OCI-M1 (cell line): ENCODE results near the gene PET117.
A peak's percentile ranks its signal among the peaks of the same experiment; 100 is the strongest.
"Not testable (repeated sequence)": the region's sequence is repeated elsewhere in the genome, so short reads cannot be mapped to it uniquely, and the experiment has no call there.

ENCODE experiments used
- DNase-seq: peaks from one replicate; lab custom pipeline; 2025; lab: John Stamatoyannopoulos, UW

Gene PET117

GRCh38 chr20:18137412-18138265 is at the start of gene PET117, which contains the start of gene KAT14:
PET117 (plus strand) TSS chr20:18137863; CDS start chr20:18137956, 93 bp downstream.
KAT14 (plus strand) TSS chr20:18137863; CDS start chr20:18142661, 4,798 bp downstream.
- peak; percentile 94 for DNase-seq

GRCh38 chr20:18088298-18088697 is 49.4 kb upstream of the PET117 start:
- not testable (repeated sequence) for DNase-seq

- DNase-seq, result not testable (repeated sequence)
Measured at GRCh38 chr20:18088841-18089240, 48.8 kb upstream of the PET117 start.

- peak; percentile 11 for DNase-seq
Measured at GRCh38 chr20:18090044-18090443, 47.6 kb upstream of the PET117 start.

- no peak for DNase-seq
Measured at GRCh38 chr20:18090477-18090876, 47.2 kb upstream of the PET117 start.

- no peak for DNase-seq
Measured at GRCh38 chr20:18091623-18092022, 46.0 kb upstream of the PET117 start.

- DNase-seq, result no peak
Measured at GRCh38 chr20:18092890-18093289, 44.8 kb upstream of the PET117 start.

GRCh38 chr20:18093388-18093787 is 44.3 kb upstream of the PET117 start:
- DNase-seq, result no peak

GRCh38 chr20:18094191-18094590 is 43.5 kb upstream of the PET117 start:
- no peak for DNase-seq

- not testable (repeated sequence) for DNase-seq
Measured at GRCh38 chr20:18100569-18100968, 37.1 kb upstream of the PET117 start.

- DNase-seq, result no peak
Measured at GRCh38 chr20:18101125-18101810, 36.4 kb upstream of the PET117 start.

GRCh38 chr20:18103497-18103896 is 34.2 kb upstream of the PET117 start:
- no peak for DNase-seq

GRCh38 chr20:18108326-18108725 is 29.3 kb upstream of the PET117 start:
- no peak for DNase-seq

GRCh38 chr20:18128574-18128973 is 9.1 kb upstream of the PET117 start:
- not testable (repeated sequence) for DNase-seq

GRCh38 chr20:18132663-18133062 is 5.0 kb upstream of the PET117 start:
- no peak for DNase-seq

- no peak for DNase-seq
Measured at GRCh38 chr20:18133962-18134361, 3.7 kb upstream of the PET117 start.

- peak; percentile 37 for DNase-seq
Measured at GRCh38 chr20:18138266-18138582, 561 bp downstream of the PET117 start.

- DNase-seq, result no peak
Measured at GRCh38 chr20:18138639-18139583, 1.2 kb downstream of the PET117 start.

GRCh38 chr20:18139832-18140231 is 2.2 kb downstream of the PET117 start:
- DNase-seq, result no peak

- no peak for DNase-seq
Measured at GRCh38 chr20:18144541-18145099, 7.0 kb downstream of the PET117 start.

- DNase-seq, result no peak
Measured at GRCh38 chr20:18154342-18154741, 16.7 kb downstream of the PET117 start.

- DNase-seq, result no peak
Measured at GRCh38 chr20:18156045-18156444, 18.4 kb downstream of the PET117 start.
